Measurements from ENCODE around the gene EID3.

Gene EID3

DNA sequence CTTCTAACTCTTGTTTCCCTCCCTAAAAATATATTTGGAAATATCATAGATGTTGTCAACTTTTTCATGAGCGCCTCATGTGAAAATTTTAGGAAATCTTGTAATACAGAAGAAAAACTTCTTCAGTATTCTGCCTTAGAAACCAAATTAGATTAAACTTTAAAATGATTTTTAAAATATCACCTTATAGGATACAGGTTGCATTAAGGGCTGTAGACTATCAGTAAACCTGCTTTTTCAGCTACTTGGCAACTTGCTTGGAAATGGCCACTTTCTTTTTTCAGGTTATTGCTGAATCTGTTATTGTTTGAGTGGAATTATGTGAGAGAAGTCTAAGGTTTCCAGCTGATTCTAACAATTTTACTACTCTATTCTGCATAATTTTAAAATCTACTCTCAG is 9.1 kb downstream of the EID3 start:
- DNase-seq (ENCODE audit: low read depth) = no peak
- TF ChIP-seq, protein P1, sequence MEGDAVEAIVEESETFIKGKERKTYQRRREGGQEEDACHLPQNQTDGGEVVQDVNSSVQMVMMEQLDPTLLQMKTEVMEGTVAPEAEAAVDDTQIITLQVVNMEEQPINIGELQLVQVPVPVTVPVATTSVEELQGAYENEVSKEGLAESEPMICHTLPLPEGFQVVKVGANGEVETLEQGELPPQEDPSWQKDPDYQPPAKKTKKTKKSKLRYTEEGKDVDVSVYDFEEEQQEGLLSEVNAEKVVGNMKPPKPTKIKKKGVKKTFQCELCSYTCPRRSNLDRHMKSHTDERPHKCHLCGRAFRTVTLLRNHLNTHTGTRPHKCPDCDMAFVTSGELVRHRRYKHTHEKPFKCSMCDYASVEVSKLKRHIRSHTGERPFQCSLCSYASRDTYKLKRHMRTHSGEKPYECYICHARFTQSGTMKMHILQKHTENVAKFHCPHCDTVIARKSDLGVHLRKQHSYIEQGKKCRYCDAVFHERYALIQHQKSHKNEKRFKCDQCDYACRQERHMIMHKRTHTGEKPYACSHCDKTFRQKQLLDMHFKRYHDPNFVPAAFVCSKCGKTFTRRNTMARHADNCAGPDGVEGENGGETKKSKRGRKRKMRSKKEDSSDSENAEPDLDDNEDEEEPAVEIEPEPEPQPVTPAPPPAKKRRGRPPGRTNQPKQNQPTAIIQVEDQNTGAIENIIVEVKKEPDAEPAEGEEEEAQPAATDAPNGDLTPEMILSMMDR (IDR thresholded peaks at IDR 0.05; ENCODE audit: insufficient read depth, low read depth, low read length, missing control alignments) = no peak
- no peak overlapping the region for H3K4me3 ChIP-seq (ENCODE audit: low read length)

DNA sequence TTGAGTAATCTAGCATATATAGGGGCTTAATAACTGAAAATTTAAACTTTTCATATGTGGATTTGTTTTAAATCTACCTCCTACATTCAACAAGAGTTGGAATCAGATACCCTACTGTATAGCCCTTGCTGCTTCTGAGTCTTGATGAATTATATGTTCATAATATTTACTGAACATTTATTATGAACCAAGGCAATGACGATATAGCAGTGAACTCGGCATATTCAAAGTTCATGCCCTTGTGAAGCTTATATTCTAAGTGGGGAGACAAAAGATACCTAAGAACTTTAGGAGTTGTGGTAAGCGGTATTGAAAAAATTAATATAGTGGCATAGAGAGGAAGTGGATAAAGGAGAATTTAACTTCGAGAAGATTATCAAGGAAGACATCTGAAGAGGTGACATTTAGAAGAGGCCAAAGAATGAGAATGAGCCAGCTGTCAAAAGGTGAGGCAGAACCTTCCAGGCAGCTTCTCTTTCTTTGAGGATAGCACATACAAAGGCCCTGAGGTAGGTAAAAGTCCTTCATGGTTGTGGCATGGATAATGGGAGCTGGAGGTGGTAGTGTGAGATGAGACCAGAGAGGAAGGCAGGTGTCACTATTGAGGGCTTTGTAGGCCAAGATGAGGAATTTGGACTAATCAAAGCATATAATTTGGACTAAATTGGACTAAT is 10.2 kb downstream of the EID3 start:
- no peak overlapping the region for H3K4me3 ChIP-seq (ENCODE audit: low read length)
- TF ChIP-seq, protein P1 (IDR thresholded peaks at IDR 0.05; ENCODE audit: insufficient read depth, low read depth, low read length, missing control alignments) = no peak
- no peak for DNase-seq (ENCODE audit: low read depth)

DNA sequence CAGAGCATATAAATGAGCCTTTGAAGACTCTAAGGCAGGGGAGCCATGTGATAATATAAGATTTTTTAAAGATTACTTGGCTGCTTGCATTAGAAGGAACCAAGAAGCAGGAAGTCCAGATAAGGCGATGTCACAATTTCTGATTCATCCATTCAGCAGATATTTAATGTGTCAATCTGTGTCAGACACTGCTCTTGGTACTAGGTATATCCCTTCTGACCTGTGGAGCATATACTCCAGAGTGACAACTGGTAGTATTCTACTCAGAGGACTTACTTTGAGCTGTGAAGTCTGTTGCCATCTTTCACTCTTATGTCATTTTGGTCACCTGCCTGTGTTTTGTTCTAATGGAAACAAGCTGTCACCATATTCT is 10.7 kb downstream of the EID3 start:
- TF ChIP-seq, protein P1 (IDR thresholded peaks at IDR 0.05; ENCODE audit: insufficient read depth, low read depth, low read length, missing control alignments) = no peak
- H3K4me3 ChIP-seq (ENCODE audit: low read length) = no peak overlapping the region
- DNase-seq (ENCODE audit: low read depth) = peak; percentile 80

DNA sequence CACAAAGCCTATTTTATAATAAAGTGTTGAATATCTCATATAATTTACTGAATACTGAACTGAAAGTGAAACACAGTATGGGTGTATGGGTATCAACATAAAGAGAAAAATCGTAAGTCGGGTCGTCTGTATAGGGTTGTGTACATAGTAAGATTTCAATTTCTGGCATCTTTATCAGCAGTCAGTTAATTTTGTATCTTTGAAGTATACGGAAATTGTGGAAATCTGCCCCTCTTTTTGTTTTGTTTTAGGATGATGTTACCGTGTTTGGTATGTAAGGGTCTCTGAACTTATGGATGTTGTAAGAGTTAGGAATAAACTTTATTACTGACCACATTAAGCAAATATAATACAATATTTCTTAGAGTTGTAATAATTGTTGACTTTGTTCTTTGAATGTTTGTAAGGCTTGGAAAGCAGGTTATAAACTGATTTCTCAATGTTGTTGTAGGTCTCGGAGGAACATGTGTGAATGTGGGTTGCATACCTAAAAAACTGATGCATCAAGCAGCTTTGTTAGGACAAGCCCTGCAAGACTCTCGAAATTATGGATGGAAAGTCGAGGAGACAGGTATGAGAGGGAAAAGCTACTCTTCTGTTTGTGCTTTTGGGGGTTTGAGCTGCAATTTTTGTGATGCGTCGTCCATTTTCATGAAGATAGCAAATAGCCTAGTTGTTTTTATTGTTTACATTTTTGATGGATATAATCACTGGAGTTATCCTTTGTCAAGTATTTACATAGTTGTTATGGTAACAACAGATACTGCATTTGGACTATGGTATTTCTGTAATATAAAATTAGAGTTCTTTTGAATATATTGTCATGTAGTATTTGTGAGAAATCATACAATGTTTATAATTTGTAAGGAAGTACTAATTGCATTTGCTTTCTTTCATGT is 12.0 kb downstream of the EID3 start:
- TF ChIP-seq, protein P1 (IDR thresholded peaks at IDR 0.05; ENCODE audit: insufficient read depth, low read depth, low read length, missing control alignments) = no peak
- H3K4me3 ChIP-seq (ENCODE audit: low read length) = no peak overlapping the region
- DNase-seq (ENCODE audit: low read depth) = peak; percentile 64

DNA sequence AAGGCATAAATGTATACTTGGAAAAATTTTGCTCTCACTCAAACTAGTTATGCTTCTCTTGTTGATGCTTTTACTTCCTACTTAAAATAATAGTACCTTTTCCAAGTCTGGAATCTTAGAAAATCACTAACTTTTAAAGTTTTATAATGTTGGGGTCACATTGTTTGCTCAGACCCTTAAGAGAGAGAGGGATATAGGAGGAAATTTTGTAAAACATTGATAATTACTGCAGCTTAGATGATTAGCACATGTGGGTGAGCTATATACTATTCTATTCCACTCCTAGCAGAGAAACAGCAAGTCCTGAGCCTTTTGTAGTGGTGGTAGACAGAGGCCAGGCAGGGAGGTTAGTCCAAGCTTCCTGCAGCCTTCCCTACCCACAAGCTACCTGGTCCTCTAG is 13.4 kb downstream of the EID3 start:
- no peak for DNase-seq (ENCODE audit: low read depth)
- TF ChIP-seq, protein P1 (IDR thresholded peaks at IDR 0.05; ENCODE audit: insufficient read depth, low read depth, low read length, missing control alignments) = no peak
- H3K4me3 ChIP-seq (ENCODE audit: low read length) = no peak overlapping the region

DNA sequence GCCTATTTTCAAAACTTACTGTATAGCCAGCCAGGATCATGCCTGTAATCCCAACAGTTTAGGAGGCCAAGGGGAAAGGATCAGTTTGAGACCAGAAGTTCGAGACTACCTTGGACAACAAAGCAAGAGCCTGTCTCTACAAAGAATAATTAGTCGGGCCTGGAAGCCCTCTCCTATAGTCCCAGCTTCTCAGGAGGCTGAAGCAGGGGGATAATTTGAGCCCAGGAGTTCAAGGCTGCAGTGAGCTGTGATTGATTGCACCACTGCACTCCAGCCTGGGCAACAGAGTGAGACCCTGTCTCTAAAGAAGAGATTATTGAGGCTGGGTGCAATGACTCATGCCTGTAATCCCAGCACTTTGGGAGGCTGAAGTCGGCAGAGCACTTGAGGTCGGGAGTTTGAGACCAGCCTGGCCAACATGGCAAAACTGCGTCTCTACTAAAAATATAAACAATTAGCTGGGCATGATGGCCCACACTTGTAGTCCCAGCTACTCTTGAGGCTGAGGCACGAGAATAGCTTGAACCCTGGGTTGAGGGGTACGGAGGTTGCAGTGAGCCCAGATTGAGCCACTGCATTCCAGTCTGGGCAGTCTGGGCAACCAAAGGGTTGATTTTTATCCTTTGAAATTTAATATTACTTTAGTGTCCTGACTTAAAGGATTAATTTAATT is 14.1 kb downstream of the EID3 start:
- DNase-seq (ENCODE audit: low read depth) = no peak
- TF ChIP-seq, protein P1 (IDR thresholded peaks at IDR 0.05; ENCODE audit: insufficient read depth, low read depth, low read length, missing control alignments) = no peak
- H3K4me3 ChIP-seq (ENCODE audit: low read length) = no peak overlapping the region
